Activated CD4-positive, CD25-positive, alpha-beta regulatory T cell treated with anti-CD3 and anti-CD28 coated beads, Interleukin-2, amount 50 U/mL, for 72 hours (primary cell): ENCODE measurements around the gene AMER2.

ENCODE experiments used
- DNase-seq: peaks from one replicate; pipeline ENCODE4 v3.0.0; 2021

AMER2 gene

DNA sequence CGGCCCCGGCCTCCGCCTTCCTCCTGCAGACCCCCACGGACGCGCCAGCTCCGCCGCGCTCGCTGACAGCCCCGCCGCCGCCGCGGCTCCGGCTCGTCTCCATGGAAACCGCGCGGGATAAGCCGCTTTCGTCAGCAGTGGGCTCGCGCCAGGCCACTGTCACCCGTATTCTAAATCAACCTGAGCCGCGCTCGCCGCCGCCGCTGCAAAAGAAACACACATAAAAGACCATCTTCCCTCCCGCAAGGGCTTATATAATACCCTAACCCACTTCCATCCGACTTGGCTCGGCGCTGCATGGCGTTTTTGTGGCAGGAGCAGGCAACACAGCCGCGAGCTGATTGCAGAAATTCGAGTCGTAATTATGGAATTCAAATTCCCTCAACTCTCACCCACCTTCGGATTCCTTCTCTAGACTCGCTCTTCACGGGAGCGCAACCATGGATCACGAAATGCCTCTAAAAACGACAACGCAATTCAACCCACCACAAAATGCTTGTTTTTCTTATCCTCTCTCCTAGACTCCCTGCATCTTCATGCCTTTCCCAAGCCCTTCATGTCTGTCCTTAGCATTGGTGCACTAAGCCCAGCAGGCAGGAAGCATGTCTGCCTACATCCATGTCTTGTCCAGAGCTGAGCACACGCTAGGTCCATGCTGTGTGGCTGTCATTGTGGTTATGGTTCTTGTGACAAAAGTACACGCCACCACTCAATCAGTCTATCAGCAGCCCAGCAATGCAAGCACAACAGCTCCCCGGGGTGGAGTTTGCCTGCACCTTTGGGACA, at the start of gene AMER2:
TSS of gene AMER2 (minus strand) at position 772 of the 786 bp plus-strand sequence. CDS start at position 103, 669 bp downstream.
- no peak for DNase-seq

- DNase-seq = no peak
These were observed 45.9 kb upstream of the AMER2 start for GRCh38 chr13:25218019-25218418.

- no peak for DNase-seq
These were observed 45.2 kb upstream of the AMER2 start for GRCh38 chr13:25217023-25217885.

DNA sequence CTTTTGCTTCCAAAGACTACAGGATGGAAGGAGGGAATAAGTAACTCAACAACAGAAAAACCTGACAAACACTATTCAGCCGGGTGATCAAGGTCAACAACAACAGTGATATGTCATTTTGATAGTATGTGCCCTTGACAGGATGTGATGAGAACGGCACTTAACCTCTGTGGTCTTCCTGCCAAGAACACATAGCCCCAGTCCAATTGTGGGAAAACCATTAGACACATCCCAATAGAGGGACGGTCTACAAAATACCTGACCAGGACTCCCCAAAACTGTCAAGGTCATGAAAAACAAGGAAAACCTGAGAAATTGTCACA, 43.1 kb upstream of the AMER2 start:
- no peak for DNase-seq

DNA sequence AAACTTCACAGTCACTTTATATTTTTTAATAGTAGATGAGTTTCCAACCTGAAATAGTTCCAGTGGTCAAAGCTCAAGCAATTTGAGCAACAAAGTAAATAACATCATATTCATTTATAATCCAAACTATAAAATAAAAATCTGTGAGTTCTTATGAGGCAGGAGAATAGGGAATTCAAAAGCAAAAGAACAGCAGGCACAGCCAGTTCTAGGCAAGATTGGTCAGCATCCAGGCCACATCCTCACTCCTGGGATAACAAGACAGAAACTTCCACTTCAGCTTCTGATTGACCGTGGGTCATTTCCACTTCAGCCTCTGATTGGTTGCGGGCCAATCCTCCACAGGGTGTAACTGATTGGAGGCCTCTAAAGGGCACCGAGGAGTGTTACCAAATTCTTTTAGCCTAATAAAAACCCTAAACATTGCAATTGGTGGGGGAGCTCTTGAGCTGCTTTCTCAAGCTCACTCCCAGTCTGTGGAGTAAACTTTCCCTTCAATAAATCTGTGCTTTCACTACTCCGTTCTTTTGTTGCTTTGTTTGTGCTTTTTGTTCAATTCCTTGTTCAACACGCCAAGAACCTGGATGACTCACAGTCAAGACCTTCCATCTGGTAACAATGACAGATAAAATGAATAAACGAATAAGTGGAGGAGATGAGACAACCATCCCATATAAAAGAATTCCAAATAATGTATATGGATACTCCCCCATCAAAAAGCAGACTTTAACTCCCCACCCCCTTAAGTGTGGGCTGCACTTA, 42.6 kb upstream of the AMER2 start:
- no peak for DNase-seq

- no peak for DNase-seq
These were observed 41.6 kb upstream of the AMER2 start for GRCh38 chr13:25213715-25214114.

GRCh38 chr13:25210842-25211569, 38.9 kb upstream of the AMER2 start:
- no peak for DNase-seq

GRCh38 chr13:25207291-25207810, 35.3 kb upstream of the AMER2 start:
- no peak for DNase-seq

GRCh38 chr13:25204863-25205262, 32.8 kb upstream of the AMER2 start:
- no peak for DNase-seq

- no peak for DNase-seq
These were observed 31.1 kb upstream of the AMER2 start for GRCh38 chr13:25203127-25203740.

- no peak for DNase-seq
These were observed 28.7 kb upstream of the AMER2 start for GRCh38 chr13:25200783-25201182.

DNA sequence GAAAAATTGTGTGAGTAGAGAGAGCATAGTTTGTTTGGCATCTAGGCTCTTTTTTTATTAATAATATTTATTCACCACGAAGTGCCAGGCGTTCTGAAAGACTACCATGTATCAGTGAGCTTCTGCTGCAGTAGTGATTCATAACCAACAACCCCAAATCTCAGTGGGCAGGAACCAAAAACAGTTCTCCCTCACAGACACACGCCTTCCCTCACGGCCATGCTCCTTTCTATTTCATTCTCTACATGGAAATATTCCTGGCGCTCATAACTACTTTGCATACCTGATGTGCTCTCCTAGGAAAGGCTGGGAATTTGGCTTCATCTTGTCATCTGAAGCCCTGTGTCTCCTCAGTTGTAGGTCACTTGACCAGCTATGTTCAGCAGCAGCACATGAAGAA, 26.6 kb upstream of the AMER2 start:
- no peak for DNase-seq

DNA sequence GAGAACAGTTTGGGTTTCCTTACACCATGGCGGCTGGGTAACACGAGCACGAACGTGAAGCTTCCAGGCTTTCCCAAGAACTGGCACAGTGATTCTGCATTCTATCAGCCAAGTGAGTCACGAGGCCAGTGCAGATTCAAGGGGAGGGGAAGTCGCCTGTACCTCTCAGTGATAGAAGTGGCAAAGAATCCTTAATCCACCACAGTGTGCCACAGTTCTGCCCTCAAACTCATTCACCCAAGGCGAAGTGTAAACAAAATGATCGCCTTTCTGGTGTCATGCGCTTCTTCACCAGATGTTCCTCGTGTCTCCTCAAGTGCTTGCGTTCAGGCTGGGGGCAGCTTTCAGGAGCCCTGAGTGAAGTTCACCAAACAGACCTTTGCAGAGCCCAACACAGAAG, 24.9 kb upstream of the AMER2 start:
- no peak for DNase-seq

DNA sequence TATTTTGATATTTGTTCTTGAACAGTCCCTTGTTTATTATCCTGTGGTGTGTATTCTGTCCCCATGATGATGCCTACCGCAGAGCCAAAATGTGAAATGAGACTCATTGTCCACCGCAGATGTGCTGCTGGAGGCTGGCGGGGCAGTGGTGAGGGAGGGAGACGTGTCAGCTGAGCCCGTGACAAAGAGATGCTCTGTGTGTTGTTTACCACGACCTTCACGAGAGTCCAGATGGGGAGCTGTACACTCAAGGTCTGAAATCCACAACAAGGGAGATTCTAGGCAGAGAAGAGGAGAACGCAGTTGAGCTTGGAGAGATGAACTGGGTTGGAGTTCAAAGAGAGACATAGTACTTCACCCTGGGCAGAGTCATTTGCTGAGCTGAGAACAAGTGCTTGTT, 20.8 kb upstream of the AMER2 start:
- DNase-seq = no peak

DNA sequence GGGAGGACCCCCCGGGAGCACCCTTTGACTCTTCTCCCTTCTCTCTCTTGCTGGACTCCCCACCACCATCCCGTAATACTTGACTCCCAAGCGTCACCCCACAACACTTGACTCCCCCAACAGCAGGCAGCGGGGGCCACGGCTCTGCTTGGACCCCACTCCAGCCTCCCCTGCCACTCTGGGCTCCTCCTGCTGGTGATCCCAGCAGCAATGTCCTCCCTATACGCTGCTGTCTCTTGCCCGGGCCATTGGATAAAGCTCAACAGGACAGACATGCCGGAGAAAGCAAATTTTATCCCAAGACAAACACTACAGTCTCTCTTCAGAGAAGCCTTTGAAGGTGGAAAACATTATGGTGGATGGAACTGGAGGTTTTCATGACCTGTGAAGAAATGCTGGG, 20.4 kb upstream of the AMER2 start:
- DNase-seq = no peak

DNA sequence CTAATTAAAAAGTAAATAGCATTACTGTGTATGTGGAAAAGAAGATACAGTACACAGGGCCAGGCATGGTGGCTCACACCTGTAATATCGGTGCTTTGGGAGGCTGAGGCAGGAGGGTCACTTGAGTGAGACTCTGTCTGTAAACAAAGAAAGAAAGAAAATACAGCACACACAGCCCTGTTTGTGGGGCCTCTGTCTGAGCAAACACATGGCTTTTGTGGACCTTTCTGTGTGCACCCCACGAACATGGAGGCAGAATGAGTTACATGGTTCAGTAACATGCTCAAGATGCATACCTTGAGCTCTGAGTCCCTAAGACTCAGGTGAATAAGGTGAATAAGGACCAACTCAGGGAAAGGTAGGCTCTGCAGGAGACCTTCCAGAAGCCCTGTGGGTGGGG, 20.0 kb upstream of the AMER2 start:
- DNase-seq = no peak

DNA sequence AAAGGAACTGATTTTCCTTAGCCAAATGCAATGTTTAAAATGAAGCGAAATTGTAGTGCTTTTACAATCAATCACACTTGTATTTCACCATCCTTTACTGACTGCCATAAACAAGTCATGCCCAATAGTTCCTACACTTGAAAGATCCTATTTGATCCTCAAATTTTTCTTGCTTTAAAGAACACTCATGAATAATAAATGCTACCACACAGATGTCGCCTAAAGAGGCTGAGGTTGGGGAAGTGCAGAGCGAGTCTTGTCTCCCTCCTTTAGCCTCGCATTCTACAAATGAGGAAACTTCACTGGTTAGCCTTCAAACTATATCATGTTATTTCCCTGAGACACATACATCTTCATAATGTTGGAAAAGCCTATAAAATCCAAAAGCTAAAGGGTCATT, 18.7 kb upstream of the AMER2 start:
- DNase-seq = no peak

DNA sequence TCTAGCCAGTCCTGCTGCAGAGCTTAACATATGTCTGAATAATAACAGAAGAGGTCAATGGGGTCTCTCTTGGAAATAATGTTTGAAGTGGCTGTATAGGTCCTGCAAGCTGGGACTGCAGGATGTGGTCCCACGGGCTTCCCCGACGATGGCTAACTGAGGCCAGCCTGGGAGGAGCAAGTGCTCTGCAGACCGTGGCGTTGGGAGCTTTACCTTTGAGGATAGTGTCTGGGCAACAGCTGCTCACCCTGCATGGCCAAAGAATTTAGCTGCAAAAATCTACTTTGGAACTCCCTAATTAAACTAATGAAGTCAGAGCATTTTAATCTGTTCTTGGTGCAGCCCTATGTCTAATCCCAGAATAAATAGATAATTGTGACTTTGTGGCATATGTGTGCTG, 18.2 kb upstream of the AMER2 start:
- no peak for DNase-seq

- DNase-seq = no peak
These were observed 15.5 kb upstream of the AMER2 start for GRCh38 chr13:25187596-25187995.

DNA sequence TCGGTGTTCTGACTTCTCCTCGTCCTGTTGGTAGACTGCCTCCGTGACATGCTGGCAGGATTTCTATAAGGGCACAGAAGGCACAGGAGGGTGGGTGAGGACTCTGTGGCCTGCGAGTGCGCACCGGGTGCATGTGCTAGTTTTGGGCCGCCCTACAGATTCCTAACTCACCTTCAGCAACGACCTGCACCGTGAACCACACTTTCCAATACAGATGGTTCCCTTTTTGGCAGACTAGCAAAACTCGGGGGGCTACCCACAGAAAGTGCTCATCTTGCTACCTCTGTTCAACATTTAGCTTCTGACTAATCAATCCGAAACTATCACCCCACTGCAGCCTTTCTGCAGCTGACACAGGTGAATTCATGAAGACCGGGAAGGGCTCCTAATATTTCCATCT, 14.1 kb upstream of the AMER2 start:
- DNase-seq = no peak

- no peak for DNase-seq
These were observed 9.5 kb upstream of the AMER2 start for GRCh38 chr13:25181597-25181996.
